SHP77 treated with DMSO at 0.1 percent for 48 hours (cell line): ENCODE data around the gene ZNF555.
A peak's percentile ranks its signal among the peaks of the same experiment; 100 is the strongest.
"Not testable (repeated sequence)": the region's sequence is repeated elsewhere in the genome, so short reads cannot be mapped to it uniquely, and the experiment has no call there.

ENCODE experiments used
- DNase-seq: peaks from one replicate; lab custom pipeline; 2025; lab: John Stamatoyannopoulos, UW

The ZNF555 gene

GRCh38 chr19:2807379-2808128 lies 33.7 kb upstream of the ZNF555 start:
- DNase-seq = no peak

- DNase-seq = no peak
Observed at GRCh38 chr19:2808129-2808941, 32.9 kb upstream of the ZNF555 start.

- no peak for DNase-seq
Observed at GRCh38 chr19:2809387-2810140, 31.7 kb upstream of the ZNF555 start.

- DNase-seq = no peak
Observed at GRCh38 chr19:2810141-2811091, 30.9 kb upstream of the ZNF555 start.

GRCh38 chr19:2811221-2811722 lies 30.0 kb upstream of the ZNF555 start:
- DNase-seq = no peak

GRCh38 chr19:2811735-2812413 lies 29.4 kb upstream of the ZNF555 start:
- DNase-seq = no peak

GRCh38 chr19:2812414-2813234 lies 28.7 kb upstream of the ZNF555 start:
- no peak for DNase-seq

GRCh38 chr19:2813235-2814160 lies 27.8 kb upstream of the ZNF555 start:
- no peak for DNase-seq

GRCh38 chr19:2814426-2814825 lies 26.8 kb upstream of the ZNF555 start:
- no peak for DNase-seq

- DNase-seq = no peak
Observed at GRCh38 chr19:2815191-2815614, 26.1 kb upstream of the ZNF555 start.

- no peak for DNase-seq
Observed at GRCh38 chr19:2815923-2816322, 25.4 kb upstream of the ZNF555 start.

- no peak for DNase-seq
Observed at GRCh38 chr19:2816641-2817040, 24.6 kb upstream of the ZNF555 start.

GRCh38 chr19:2817237-2817829 lies 23.9 kb upstream of the ZNF555 start:
- not testable (repeated sequence) for DNase-seq

- DNase-seq = peak; percentile 89
Observed at GRCh38 chr19:2819540-2820111, 21.6 kb upstream of the ZNF555 start, which contains the start of gene ZNF554. Gene ZNF554, plus strand, starts transcription at chr19:2819868. Its CDS starts 204 bp downstream, at chr19:2820072.

- DNase-seq = no peak
Observed at GRCh38 chr19:2820112-2820702, 21.1 kb upstream of the ZNF555 start.

GRCh38 chr19:2822846-2823245 lies 18.4 kb upstream of the ZNF555 start:
- no peak for DNase-seq

GRCh38 chr19:2823646-2824045 lies 17.6 kb upstream of the ZNF555 start:
- no peak for DNase-seq
